GM19438 (cell line): ENCODE data around the gene SLC37A4.
A peak's percentile ranks its signal among the peaks of the same experiment; 100 is the strongest.
"Not testable (repeated sequence)": the region's sequence is repeated elsewhere in the genome, so short reads cannot be mapped to it uniquely, and the experiment has no call there.

ENCODE experiments used
- ATAC-seq: cut with Tn5 transposase; IDR thresholded peaks from one replicate; pipeline ENCODE4 v1.9.1; 2021; ENCODE audit warnings: low read depth; ENCODE audit not compliant: unreplicated experiment

Gene SLC37A4

GRCh38 chr11:119018074-119018938 is 12.4 kb downstream of the SLC37A4 start, which contains the start of the genes RPS25 and TRAPPC4:
Gene RPS25, minus strand, starts transcription at chr11:119018343. Its CDS starts 59 bp downstream, at chr11:119018284.
Gene TRAPPC4, plus strand, starts transcription at chr11:119018766. Its CDS starts 30 bp downstream, at chr11:119018796.
- ATAC-seq, result peak; percentile 85

- not testable (repeated sequence) for ATAC-seq
Observed at GRCh38 chr11:119017377-119017776, 13.3 kb downstream of the SLC37A4 start.

- no peak for ATAC-seq
Observed at GRCh38 chr11:119016216-119017009, 14.3 kb downstream of the SLC37A4 start.

- no peak for ATAC-seq
Observed at GRCh38 chr11:119015054-119015611, 15.5 kb downstream of the SLC37A4 start.

- no peak for ATAC-seq
Observed at GRCh38 chr11:119014209-119014924, 16.3 kb downstream of the SLC37A4 start.

GRCh38 chr11:119012629-119013170 is 18.0 kb downstream of the SLC37A4 start:
- no peak for ATAC-seq

DNA sequence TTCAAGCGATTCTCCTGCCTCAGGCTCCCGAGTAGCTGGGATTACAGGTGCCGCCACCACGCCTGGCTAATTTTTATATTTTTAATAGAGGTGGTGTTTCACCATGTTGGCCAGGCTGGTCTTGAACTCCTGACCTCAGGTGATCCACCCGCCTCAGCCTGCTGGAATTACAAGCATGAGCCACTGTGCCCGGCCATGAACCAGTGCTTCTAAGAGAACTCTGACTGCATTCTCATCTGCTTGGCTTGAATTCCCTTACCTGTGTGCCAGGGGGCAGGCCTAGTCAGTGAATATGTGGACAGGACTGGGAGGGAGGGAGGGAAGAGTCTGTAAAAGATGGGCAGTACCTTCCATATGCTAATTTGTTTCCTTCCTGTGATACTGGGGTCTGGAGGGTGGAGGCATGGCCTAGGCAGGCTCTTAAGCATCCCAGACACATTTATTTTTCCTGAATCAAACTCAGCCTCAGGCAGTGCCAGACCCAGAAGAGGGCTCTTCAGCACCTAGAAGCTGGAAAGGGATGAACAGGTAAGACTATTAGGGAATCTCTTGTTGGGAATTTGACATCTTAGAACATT is 19.1 kb downstream of the SLC37A4 start:
- ATAC-seq, result no peak

DNA sequence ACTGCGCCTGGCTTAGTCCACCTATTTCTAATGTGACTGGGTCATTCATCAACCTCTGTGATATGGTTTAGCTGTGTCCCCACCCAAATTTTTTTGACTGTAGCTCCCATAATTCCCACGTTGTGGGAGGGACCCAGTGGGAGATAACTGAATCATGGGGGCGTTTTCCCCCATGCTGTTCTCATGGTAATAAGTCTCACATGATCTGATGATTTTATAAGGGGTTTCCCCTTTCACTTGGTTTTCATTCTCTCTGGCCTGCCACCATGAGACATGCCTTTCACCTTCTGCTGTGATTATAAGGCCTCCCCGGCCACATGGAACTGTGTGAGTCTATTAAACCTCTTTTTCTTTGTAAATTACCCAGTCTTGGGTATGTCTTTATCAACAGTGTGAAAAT is 24.0 kb downstream of the SLC37A4 start:
- ATAC-seq, result no peak

DNA sequence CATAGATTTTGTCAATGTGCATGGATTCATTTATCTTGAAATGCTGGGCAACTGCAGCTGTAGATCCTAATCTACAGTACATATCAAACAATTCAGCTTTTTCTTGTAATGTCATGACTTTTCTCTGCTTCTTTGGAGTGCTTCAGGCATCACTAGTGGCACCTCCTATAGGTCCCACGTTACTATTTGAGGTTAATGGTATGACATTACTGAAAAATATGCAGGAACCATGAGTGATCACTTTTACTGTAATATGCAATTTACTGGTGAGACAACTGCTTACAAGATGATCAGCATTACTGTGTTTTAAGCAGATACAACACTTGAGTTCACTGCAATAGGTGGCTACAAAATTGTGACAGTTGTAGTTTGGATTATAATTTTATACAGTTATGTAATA is 29.8 kb downstream of the SLC37A4 start:
- ATAC-seq, result no peak

DNA sequence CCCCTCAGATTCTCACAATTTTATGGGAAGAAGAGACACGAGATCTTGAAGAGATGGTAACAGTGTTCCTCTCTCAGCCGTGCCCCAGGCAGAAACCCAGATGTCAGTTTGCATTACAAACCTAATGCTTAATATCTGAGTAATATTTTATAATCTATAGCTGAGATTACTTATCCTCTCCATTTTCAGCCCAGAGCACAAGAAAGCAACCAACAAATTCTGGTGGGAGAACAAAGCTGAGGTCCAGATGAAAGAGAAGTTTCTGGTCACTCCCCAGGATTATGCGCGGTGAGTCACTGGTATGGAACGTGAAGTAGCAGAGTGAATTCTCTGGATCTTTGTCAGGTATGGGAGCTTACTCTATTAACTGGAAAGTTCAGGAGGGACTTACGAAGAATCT is 31.9 kb downstream of the SLC37A4 start:
- no peak for ATAC-seq

- ATAC-seq, result no peak
Observed at GRCh38 chr11:118998388-118998717, 32.3 kb downstream of the SLC37A4 start.

- peak; percentile 93 for ATAC-seq
Observed at GRCh38 chr11:118997627-118998387, 32.9 kb downstream of the SLC37A4 start, which contains the start of gene CENATAC. Gene CENATAC, plus strand, starts transcription at chr11:118998138. Its CDS starts 60 bp downstream, at chr11:118998198.

DNA sequence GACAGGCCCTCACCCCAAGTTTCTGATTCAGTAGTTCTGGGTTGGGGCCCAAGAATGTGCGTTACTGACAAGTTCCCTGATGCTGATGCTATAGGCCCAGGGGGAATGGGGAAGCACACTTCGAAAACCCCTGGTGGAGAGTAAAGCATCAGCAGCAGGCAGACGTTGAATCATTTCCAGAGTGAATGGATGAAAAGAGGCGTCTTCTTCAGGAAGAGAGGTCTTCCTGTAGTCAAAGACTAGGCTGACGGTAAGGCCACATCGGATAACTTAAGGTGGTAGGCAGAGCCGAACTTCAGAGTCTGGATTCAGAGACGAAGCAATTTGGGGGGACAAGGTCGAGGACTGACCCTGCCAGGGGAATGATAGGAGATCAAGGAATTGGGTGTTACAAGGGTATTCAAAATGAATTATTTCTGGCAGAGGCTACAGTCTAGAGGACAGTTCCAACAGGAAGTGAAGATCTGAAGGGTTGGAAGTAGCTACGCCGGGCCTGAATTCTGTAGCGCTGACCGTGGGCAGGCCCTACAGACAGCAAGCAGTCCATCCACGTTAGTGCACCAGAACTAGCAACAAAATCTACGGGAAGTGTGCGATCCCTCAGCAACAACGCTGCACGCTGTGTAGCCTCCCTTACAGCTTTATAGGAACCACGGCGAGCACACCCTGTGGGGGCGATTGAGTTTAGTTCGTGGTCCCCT is 33.6 kb downstream of the SLC37A4 start:
- peak; percentile 24 for ATAC-seq

- not testable (repeated sequence) for ATAC-seq
Observed at GRCh38 chr11:118991486-118992038, 39.1 kb downstream of the SLC37A4 start.

- ATAC-seq, result no peak
Observed at GRCh38 chr11:118988280-118988679, 42.4 kb downstream of the SLC37A4 start.

DNA sequence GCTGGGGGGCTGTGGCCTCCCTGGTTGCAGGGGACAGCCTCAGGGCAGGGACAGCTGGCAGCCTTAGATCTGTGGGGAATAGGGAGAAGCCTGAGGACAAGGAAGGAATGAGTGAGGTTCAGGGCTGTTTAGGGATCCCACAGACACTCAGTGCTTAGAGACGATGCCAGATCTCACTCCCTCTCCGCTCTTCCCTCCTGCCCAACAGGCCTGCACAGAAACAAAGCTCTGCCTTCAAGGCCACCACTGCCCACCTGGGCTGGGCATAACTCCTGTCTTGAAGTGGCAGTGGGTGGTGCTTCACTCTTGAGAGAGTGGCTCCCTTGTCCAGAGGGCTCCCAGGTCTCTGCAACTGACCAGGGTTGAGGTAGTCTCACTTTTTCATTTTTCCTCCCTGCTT is 45.9 kb downstream of the SLC37A4 start:
- no peak for ATAC-seq

DNA sequence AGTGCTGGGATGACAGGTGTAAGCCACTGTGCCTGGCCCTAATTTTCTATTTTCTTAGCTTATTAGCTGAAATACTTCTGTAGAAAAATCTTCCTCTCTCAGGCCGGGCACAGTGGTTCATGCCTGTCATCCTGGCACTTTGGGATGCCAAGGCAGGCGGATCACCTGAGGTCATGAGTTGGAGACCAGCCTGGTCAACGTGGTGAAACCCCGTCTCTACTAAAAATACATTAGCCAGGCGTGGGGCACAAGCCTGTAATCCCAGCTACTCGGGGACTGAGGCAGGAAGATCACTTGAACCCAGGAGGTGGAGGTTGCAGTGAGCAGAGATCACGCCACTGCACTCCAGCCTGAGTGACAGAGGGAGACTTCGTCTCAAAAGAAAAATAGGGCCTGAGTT is 46.3 kb downstream of the SLC37A4 start:
- ATAC-seq, result not testable (repeated sequence)

- no peak for ATAC-seq
Observed at GRCh38 chr11:118980191-118980881, 50.3 kb downstream of the SLC37A4 start.
